ENCODE results near the gene AKAP13.
A peak's percentile ranks its signal among the peaks of the same experiment; 100 is the strongest.

AKAP13 gene

GRCh38 chr15:85718271-85718971, 338.0 kb downstream of the AKAP13 start:
- no peak for DNase-seq

- DNase-seq: no peak
These were observed 338.6 kb downstream of the AKAP13 start for GRCh38 chr15:85718981-85719380.

- DNase-seq: no peak
These were observed 342.2 kb downstream of the AKAP13 start for GRCh38 chr15:85722374-85723152.

- DNase-seq: no peak
These were observed 343.9 kb downstream of the AKAP13 start for GRCh38 chr15:85723960-85724945.

- DNase-seq: no peak
These were observed 344.6 kb downstream of the AKAP13 start for GRCh38 chr15:85725019-85725418.

DNA sequence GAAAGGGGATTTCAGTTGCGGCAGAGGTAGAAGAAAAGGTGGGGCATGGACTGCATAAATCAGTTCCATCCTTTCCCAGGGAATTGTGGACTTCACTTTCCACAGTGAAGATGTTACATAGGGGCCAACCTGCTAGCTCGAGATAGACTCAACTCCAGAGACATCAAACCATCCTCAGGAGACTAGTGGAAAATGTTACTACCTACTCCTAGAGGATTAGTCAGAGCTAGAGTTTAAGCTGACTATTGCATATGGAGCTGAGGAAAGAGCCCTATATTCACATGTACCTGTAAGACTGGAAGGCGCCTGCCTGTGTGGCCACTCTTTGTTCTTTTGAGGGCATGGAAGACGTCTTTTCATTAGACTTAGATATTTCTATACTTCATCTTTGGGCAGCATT, 345.2 kb downstream of the AKAP13 start:
- DNase-seq: no peak

- DNase-seq: no peak
These were observed 346.1 kb downstream of the AKAP13 start for GRCh38 chr15:85726454-85726853.

DNA sequence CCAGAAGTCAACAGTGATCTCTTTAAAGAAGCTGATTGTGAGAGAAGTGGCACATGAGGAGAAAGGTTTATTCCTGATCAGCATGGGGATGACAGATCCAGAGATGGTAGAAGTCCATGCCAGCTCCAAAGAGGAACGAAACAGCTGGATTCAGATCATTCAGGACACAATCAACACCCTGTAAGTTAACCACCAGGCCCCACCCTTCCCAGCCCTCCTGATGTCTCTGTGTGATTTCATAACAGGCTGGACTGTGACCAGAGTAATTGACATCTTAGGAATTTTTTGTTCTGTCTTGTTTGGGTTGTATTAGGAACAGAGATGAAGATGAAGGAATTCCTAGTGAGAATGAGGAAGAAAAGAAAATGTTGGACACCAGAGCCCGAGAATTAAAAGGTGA, 346.7 kb downstream of the AKAP13 start:
- DNase-seq: no peak

GRCh38 chr15:85730001-85730820, 349.8 kb downstream of the AKAP13 start:
- DNase-seq: peak; percentile 30

DNA sequence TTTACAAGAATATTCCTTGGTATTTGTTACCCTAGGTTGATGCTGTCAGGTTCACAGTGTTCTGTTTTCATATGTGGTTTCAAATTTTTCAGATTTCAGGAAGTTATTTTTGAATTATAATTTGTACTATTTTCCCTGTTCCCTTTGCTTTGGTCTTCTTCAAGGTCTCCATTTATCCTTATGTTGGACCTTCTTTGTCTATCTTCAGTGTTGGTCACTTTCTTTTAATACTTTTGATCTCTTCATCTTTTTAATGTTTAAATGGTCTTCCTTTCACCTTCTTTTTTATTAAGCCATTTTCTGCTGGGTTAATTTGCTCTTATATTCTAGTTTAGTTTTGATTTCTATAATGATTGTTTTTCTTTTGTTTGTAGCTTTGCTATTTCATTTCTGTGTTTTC, 353.0 kb downstream of the AKAP13 start:
- no peak for DNase-seq

- DNase-seq: no peak
These were observed 356.7 kb downstream of the AKAP13 start for GRCh38 chr15:85737061-85737460.

DNA sequence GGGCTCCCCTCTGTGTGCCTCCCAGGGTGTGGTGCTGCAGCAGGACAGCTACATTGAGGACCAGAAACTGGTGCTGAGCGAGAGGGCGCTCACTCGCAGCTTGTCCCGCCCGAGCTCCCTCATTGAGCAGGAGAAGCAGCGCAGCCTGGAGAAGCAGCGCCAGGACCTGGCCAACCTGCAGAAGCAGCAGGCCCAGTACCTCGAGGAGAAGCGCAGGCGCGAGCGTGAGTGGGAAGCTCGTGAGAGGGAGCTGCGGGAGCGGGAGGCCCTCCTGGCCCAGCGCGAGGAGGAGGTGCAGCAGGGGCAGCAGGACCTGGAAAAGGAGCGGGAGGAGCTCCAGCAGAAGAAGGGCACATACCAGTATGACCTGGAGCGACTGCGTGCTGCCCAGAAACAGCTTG, 360.6 kb downstream of the AKAP13 start:
- DNase-seq: no peak

DNA sequence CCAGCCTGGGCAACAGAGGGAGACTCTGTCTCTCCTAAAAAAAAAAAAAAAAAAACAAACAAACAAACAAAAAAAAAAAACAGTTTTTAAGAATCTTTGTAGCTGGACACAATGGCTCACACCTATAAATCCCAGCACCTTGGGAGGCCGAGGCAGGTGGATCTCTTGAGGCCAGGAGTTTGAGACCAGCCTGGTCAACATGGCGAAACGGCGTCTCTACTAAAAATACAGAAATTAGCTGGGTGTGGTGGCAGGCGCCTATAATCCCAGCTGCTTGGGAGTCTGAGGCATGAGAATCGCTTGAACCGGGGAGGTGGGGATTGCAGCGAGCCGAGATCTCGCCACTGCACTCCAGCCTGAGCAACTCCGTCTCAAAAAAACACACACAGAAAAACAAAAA, 361.3 kb downstream of the AKAP13 start:
- DNase-seq: no peak

DNA sequence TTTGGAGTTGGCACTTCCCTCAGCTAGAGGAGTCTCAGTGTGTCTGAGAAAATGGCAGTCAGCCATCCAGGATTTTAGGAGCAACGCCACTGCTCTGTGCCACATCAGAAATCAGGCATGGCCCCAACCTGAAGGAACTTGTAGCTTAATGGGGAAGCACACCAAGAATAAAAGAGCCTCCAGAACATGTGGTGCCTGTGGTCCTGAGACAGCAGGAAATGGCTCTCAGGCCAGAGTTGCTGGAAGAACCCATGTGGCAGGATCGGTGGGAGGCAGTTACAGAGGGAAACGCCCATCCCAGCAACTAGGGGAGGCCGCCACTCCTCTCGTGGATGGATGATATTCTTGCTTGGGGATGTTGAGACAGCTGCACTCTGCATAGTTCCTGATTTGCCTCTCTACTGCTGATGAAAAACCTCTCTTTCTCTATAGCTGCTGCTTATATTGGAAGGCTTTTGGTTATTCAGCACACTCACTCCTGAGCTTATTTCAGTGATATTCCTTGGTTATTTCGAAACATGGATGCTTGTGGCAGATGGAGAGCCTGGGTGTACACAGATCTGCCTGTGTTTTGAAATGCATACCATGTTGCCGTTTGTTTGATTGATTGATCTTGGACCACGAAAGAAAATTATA, 361.9 kb downstream of the AKAP13 start:
- DNase-seq: peak; percentile 49

GRCh38 chr15:85743392-85744055, 363.1 kb downstream of the AKAP13 start:
- DNase-seq: peak; percentile 26

GRCh38 chr15:85744579-85744978, 364.2 kb downstream of the AKAP13 start:
- DNase-seq: no peak

DNA sequence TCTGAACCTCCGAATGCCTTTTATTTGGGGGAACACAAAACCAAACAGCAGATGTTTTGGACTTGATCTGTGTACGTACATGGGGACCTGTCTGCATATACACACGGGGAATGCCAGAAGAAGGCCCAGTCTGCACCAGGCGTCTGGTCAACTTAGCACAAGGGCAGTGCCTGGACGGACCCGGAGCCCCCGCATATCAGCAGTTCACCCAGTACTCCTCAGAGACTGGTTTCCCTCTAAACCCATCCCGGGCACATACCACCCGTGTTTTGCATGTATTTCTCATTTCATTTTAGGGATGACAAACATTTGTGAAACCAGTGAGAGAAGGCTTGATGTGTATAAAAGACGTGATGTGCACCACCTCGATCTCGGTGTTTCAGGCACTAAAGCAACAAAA, 364.6 kb downstream of the AKAP13 start:
- no peak for DNase-seq

GRCh38 chr15:85745525-85746150, 365.2 kb downstream of the AKAP13 start:
- DNase-seq: no peak

DNA sequence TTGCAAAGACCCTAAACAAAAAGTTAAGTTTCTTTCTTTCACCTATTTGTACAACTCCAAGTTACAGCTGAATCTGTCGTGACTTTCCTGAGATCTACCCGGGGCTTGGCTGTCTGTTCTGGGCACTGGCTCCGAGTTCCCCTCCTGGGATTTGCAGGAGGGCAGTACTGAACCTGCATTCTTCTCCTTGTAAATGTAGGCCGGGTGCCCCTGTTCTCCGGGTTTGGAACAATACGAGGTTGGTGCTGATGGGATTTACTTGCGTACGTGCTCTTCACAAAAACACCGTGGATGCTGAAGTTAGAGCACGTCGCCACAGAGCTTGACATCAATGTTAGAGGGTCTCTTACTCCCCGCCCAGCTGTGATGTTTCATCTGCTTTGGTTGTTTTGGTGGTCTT, 366.2 kb downstream of the AKAP13 start:
- DNase-seq: no peak

- DNase-seq: no peak
These were observed 367.8 kb downstream of the AKAP13 start for GRCh38 chr15:85748176-85748575.

DNA sequence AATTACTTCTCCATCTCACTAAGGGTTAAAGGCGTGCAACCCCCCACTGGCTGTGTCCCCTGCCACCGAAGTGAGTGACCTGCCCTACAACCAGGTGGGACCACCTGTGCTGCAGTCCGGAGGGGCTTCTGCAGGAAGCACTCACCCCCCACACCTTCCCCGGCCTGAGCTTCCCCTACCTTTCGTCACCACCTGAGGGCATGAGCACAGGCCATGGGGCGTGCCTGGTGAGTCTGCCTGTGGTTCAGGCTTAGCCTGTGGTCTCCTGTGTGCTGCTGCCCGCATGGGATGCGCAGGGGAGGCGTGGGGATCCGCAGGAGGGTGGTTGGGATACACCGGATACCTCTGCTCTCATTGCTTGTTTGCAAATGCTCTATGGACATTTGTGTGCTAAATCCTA, 368.3 kb downstream of the AKAP13 start:
- no peak for DNase-seq

All from SHP77 treated with DMSO at 0.1 percent for 48 hours (cell line).